Nephron progenitor cell (in vitro differentiated cells): Measurements from ENCODE around the gene ITGB5.

Experiments
- DNase-seq: peaks from one replicate; pipeline ENCODE4 v3.0.0; 2021
- H3K27ac Mint-ChIP-seq: 2 replicates; pipeline ENCODE4 v1.8.0; 2021; ENCODE audit warnings: mild to moderate bottlenecking, moderate library complexity, mixed read lengths
- H3K27me3 Mint-ChIP-seq: 2 replicates; pipeline ENCODE4 v1.8.0; 2021; ENCODE audit warnings: mild to moderate bottlenecking, low read depth, mixed read lengths; ENCODE audit not compliant: poor library complexity
- H3K36me3 Mint-ChIP-seq: 2 replicates; pipeline ENCODE4 v1.8.0; 2021; ENCODE audit warnings: low read depth, mixed read lengths
- H3K4me1 Mint-ChIP-seq: 2 replicates; pipeline ENCODE4 v1.8.0; 2021; ENCODE audit warnings: mixed read lengths
- H3K4me3 Mint-ChIP-seq: 2 replicates; pipeline ENCODE4 v1.8.0; 2021; ENCODE audit warnings: mild to moderate bottlenecking, moderate library complexity, mixed read lengths
- H3K9me3 Mint-ChIP-seq: 2 replicates; pipeline ENCODE4 v1.8.0; 2021; ENCODE audit warnings: mild to moderate bottlenecking, moderate library complexity, mixed read lengths
- TF ChIP-seq, protein P1 (sequence below): fragments of 200-600 bp; sonication (generic); IDR thresholded peaks from 2 replicates; pipeline ENCODE4 v1.5.0; 2021; ENCODE audit warnings: antibody characterized with exemption

Gene ITGB5

DNA sequence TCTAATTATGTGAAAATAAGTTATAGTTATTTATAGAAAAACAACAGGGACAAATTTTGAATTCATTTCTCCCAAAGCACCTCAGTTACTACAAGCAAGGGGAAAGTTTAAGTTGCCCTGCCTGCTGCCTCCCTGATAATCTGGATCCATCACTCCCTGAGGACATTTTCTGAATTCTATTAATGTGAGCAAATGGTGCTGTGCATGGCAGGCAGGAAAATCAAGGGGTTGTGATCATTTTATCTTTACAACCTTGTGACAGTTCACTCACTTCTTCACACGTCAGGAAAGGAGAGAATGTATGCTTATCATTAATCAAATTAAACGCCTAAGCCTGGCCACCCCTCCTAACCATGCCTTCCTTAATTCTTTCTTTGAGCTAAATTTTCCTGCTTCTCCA is 39.3 kb downstream of the ITGB5 start:
- TF ChIP-seq, protein P1, sequence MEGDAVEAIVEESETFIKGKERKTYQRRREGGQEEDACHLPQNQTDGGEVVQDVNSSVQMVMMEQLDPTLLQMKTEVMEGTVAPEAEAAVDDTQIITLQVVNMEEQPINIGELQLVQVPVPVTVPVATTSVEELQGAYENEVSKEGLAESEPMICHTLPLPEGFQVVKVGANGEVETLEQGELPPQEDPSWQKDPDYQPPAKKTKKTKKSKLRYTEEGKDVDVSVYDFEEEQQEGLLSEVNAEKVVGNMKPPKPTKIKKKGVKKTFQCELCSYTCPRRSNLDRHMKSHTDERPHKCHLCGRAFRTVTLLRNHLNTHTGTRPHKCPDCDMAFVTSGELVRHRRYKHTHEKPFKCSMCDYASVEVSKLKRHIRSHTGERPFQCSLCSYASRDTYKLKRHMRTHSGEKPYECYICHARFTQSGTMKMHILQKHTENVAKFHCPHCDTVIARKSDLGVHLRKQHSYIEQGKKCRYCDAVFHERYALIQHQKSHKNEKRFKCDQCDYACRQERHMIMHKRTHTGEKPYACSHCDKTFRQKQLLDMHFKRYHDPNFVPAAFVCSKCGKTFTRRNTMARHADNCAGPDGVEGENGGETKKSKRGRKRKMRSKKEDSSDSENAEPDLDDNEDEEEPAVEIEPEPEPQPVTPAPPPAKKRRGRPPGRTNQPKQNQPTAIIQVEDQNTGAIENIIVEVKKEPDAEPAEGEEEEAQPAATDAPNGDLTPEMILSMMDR = no peak
- H3K27me3 Mint-ChIP-seq = peaks cover 2% of the 10 kb centered on the region
- H3K27ac Mint-ChIP-seq = peak overlapping the region; percentile 59

DNA sequence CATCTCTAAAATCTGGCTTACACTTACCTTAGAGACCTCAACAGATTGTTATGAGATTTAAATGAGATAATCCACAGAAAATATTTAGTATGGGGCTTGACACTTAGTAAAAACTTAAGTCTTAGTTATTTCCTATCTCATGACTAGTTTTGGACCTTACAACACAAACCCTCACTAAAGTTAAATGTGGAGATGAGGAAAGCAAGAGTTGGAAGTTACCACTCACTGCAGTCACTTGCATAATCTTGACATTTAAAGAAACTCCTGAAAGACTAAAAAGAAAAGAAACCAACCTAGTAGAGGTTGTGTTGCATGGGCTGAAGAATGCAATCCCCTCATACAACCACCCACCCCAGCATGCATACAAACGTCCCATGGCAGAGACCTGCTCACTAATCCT is 40.1 kb downstream of the ITGB5 start:
- Mint-ChIP-seq H3K36me3 (peaks cover 43% of the 10 kb centered on the region), H3K27me3 (peaks cover 2% of the 10 kb centered on the region), H3K9me3 (no peaks in the 10 kb centered on the region), H3K4me3 (no peak overlapping the region), H3K27ac (no peak overlapping the region), H3K4me1 (peaks cover 34% of the 10 kb centered on the region)
- TF ChIP-seq, protein P1 = no peak
- DNase-seq = no peak

More for the DNA sequence above, 39.3 kb downstream of the ITGB5 start:
- Mint-ChIP-seq H3K4me1 (peaks cover 39% of the 10 kb centered on the region), H3K36me3 (peaks cover 35% of the 10 kb centered on the region), H3K4me3 (no peak overlapping the region), H3K9me3 (no peaks in the 10 kb centered on the region)
- DNase-seq = no peak

GRCh38 chr3:124846189-124846588 is 41.0 kb downstream of the ITGB5 start:
- Mint-ChIP-seq H3K27ac (no peak overlapping the region), H3K9me3 (no peaks in the 10 kb centered on the region), H3K36me3 (peaks cover 51% of the 10 kb centered on the region), H3K4me1 (peaks cover 25% of the 10 kb centered on the region), H3K4me3 (no peak overlapping the region), H3K27me3 (peaks cover 2% of the 10 kb centered on the region)
- TF ChIP-seq, protein P1 = no peak
- DNase-seq = no peak

- H3K27ac Mint-ChIP-seq = no peak overlapping the region
- H3K36me3 Mint-ChIP-seq = peaks cover 58% of the 10 kb centered on the region
- DNase-seq = no peak
- H3K4me1 Mint-ChIP-seq = peaks cover 18% of the 10 kb centered on the region
- H3K4me3 Mint-ChIP-seq = no peak overlapping the region
- H3K9me3 Mint-ChIP-seq = no peaks in the 10 kb centered on the region
- TF ChIP-seq, protein P1 = no peak
- peaks cover 2% of the 10 kb centered on the region for H3K27me3 Mint-ChIP-seq
Measured at GRCh38 chr3:124845406-124845805, 41.8 kb downstream of the ITGB5 start.

GRCh38 chr3:124843506-124844177 is 43.5 kb downstream of the ITGB5 start:
- peaks cover 2% of the 10 kb centered on the region for H3K27me3 Mint-ChIP-seq
- no peaks in the 10 kb centered on the region for H3K9me3 Mint-ChIP-seq
- no peak for DNase-seq
- H3K27ac Mint-ChIP-seq = peak overlapping the region; percentile 55
- TF ChIP-seq, protein P1 = no peak
- peaks cover 71% of the 10 kb centered on the region for H3K36me3 Mint-ChIP-seq
- no peak overlapping the region for H3K4me3 Mint-ChIP-seq
- H3K4me1 Mint-ChIP-seq = peaks cover 6% of the 10 kb centered on the region

- Mint-ChIP-seq H3K27ac (peak overlapping the region; percentile 55), H3K36me3 (peaks cover 66% of the 10 kb centered on the region), H3K4me3 (no peak overlapping the region), H3K27me3 (peaks cover 2% of the 10 kb centered on the region), H3K4me1 (peaks cover 10% of the 10 kb centered on the region), H3K9me3 (no peaks in the 10 kb centered on the region)
- DNase-seq = no peak
- TF ChIP-seq, protein P1 = no peak
Measured at GRCh38 chr3:124843047-124843446, 44.1 kb downstream of the ITGB5 start.
